B cell (primary cell): ENCODE measurements around the gene XIRP2. TPM values are rescaled to one million over a fixed set of nuclear protein-coding genes. Genes with fewer than 3 reads are reported as not detected.

Experiments
- ATAC-seq: fragments of 200-7000 bp; cut with Tn5 transposase; one replicate; pipeline ENCODE4 v1.10.0; 2021; ENCODE audit warnings: low read depth, mild to moderate bottlenecking, moderate number of reproducible peaks, moderate library complexity
- CTCF ChIA-PET: fragments of 350-600 bp; sonication (Branson Sonifier 250); formaldehyde crosslinking; loops from one replicate; lab custom pipeline; 2021; ENCODE audit warnings: antibody characterized with exemption, inconsistent platforms; lab: Charles Lee
- POLR2A ChIA-PET: fragments of 350-600 bp; sonication (Branson Sonifier 250); formaldehyde crosslinking; loops from one replicate; lab custom pipeline; 2021; ENCODE audit warnings: antibody characterized with exemption; lab: Charles Lee
- DNase-seq: peaks from one replicate; pipeline ENCODE4 v3.0.0; 2013
- H2AFZ ChIP-seq: 2 replicates; pipeline ENCODE4 v1.6.1; 2012; ENCODE audit warnings: mild to moderate bottlenecking, low read depth, low read length; ENCODE audit not compliant: insufficient read depth, poor library complexity, severe bottlenecking
- H3K27ac ChIP-seq, 2 donors: 1 replicate in 1 of 2; 2 replicates in 1 of 2; pipeline ENCODE4 v1.5.1; 2012 to 2013; ENCODE audit warnings: low read length in 2 of 2, mild to moderate bottlenecking in 2 of 2, moderate library complexity in 1 of 2
- H3K27me3 ChIP-seq, 4 experiments: fragments of 200-600 bp in 1 of 4; sonication (generic) in 1 of 4; replicated peaks in 1 of 4; 1 replicate in 2 of 4; 2 replicates in 2 of 4; pipeline versions ENCODE4 v1.6.1 to v1.7.0; 2013 to 2016; ENCODE audit warnings: low read length in 3 of 4, mild to moderate bottlenecking in 2 of 4, mixed read lengths in 1 of 4, moderate library complexity in 1 of 4; ENCODE audit not compliant: insufficient read depth in 4 of 4, control insufficient read depth in 3 of 4; ENCODE audit errors: control extremely low read depth in 1 of 4
- H3K36me3 ChIP-seq, 2 experiments: replicated peaks in 1 of 2; 1 replicate in 1 of 2; 2 replicates in 1 of 2; pipeline versions ENCODE4 v1.6.1 to v1.7.1; 2013; ENCODE audit warnings: low read length in 1 of 2; ENCODE audit not compliant: insufficient read depth in 2 of 2, control insufficient read depth in 1 of 2; ENCODE audit errors: control extremely low read depth in 1 of 2, extremely low read depth in 1 of 2
- H3K4me1 ChIP-seq, 2 donors: fragments of 200-600 bp in 1 of 2; sonication (generic) in 1 of 2; 1 replicate in 1 of 2; 2 replicates in 1 of 2; pipeline versions ENCODE4 v1.5.1 to v1.6.1; 2013 to 2017; ENCODE audit warnings: low read length in 2 of 2; ENCODE audit not compliant: control insufficient read depth in 2 of 2, insufficient read depth in 2 of 2
- H3K4me2 ChIP-seq: replicated peaks from 2 replicates; pipeline ENCODE3; 2012; ENCODE audit warnings: mild to moderate bottlenecking, low read depth, low read length; ENCODE audit not compliant: poor library complexity, severe bottlenecking
- H3K4me3 ChIP-seq, 5 experiments: fragments of 200-600 bp in 1 of 5; sonication (generic) in 1 of 5; 1 replicate in 3 of 5; 2 replicates in 2 of 5; pipeline versions ENCODE4 v1.5.1 to v1.7.0; 2011 to 2016; ENCODE audit warnings: low read length in 4 of 5, mild to moderate bottlenecking in 4 of 5, low read depth in 2 of 5, control low read depth in 1 of 5, moderate library complexity in 1 of 5; ENCODE audit not compliant: insufficient read depth in 1 of 5; ENCODE audit errors: control extremely low read depth in 1 of 5, extremely low read depth in 1 of 5
- H3K79me2 ChIP-seq: fragments of 200-600 bp; sonication (generic); one replicate; pipeline ENCODE4 v1.6.0; 2016; ENCODE audit warnings: low read length; ENCODE audit not compliant: control insufficient read depth, insufficient read depth
- H3K9ac ChIP-seq: fragments of 200-600 bp; sonication (generic); 2 replicates; pipeline ENCODE4 v1.6.1; 2017; ENCODE audit warnings: mild to moderate bottlenecking, low read length, moderate library complexity
- H3K9me3 ChIP-seq, 3 donors: one replicate each; pipeline versions ENCODE4 v1.6.1 to v1.7.1; 2013; ENCODE audit warnings: low read length in 2 of 3; ENCODE audit not compliant: control insufficient read depth in 2 of 3, insufficient read depth in 1 of 3; ENCODE audit errors: control extremely low read depth in 1 of 3
- H4K20me1 ChIP-seq: 2 replicates; pipeline ENCODE4 v1.6.0; 2012; ENCODE audit warnings: mild to moderate bottlenecking, low read length; ENCODE audit not compliant: insufficient read depth, control insufficient read depth, poor library complexity, severe bottlenecking
- H3K27ac Mint-ChIP-seq: one replicate; pipeline ENCODE4 v1.8.0; 2021; ENCODE audit warnings: mixed read lengths
- H3K27me3 Mint-ChIP-seq: one replicate; pipeline ENCODE4 v1.8.0; 2021; ENCODE audit warnings: mixed read lengths
- H3K4me1 Mint-ChIP-seq: one replicate; pipeline ENCODE4 v1.8.0; 2021; ENCODE audit warnings: mixed read lengths
- H3K4me3 Mint-ChIP-seq: one replicate; pipeline ENCODE4 v1.8.0; 2021; ENCODE audit warnings: mixed read lengths
- H3K9me3 Mint-ChIP-seq: one replicate; pipeline ENCODE4 v1.8.0; 2022; ENCODE audit warnings: mixed read lengths; ENCODE audit not compliant: insufficient read depth
- CTCF ChIP-seq: fragments of 200-600 bp; IDR thresholded peaks from one replicate; pipeline ENCODE4 v1.8.0; 2022; ENCODE audit warnings: antibody characterized with exemption, mild to moderate bottlenecking
- EZH2 ChIP-seq: IDR thresholded peaks from 2 replicates; pipeline ENCODE4 v1.6.1; 2012; ENCODE audit warnings: borderline replicate concordance, low read depth, mild to moderate bottlenecking, moderate library complexity, low read length; ENCODE audit not compliant: insufficient read depth, poor library complexity, severe bottlenecking
- WGBS: methylation state at CpG from one replicate; pipeline ENCODE4 v1.1.5; 2013; ENCODE audit warnings: missing lambda C conversion rate; ENCODE audit not compliant: insufficient coverage; 5-methylcytosine and 5-hydroxymethylcytosine counted together
- intact Hi-C: fragments of 100-400 bp; cut with micrococcal nuclease; formaldehyde crosslinking; loops from one replicate; pipeline ENCODE4 v1.10.0; 2022
- polyA plus RNA-seq: library from polyadenylated mRNA; depleted of rRNA; stranded (reverse); fragments of >200 nt; gene quantifications from 2 replicates; pipeline ENCODE4 v1.2.3, GENCODE V29; 2012
- total RNA-seq, 2 donors: library from RNA; stranded (reverse); fragments of 120-200 nt in 1 of 2; gene quantifications; 1 replicate in 1 of 2; 2 replicates in 1 of 2; pipeline versions ENCODE4 v1.2.3 to v1.2.4, GENCODE V29; 2013 to 2022

XIRP2 gene
- total and polyA plus RNA-seq, 2 donors (not counting 1 experiment from before 2014, with no cell fraction given), result not detected

- ATAC-seq (no peak), DNase-seq (no peak)
- Mint-ChIP-seq H3K4me3 (no peak overlapping the region), H3K4me1 (no peaks in the 10 kb centered on the region), H3K9me3 (no peaks in the 10 kb centered on the region), H3K27ac (no peak overlapping the region), H3K27me3 (no peaks in the 10 kb centered on the region)
- POLR2A ChIA-PET, result no interaction called here
- no CpG with 5 or more reads among the region's 2 CpGs for WGBS
- Histone ChIP-seq H3K4me2 (no peak overlapping the region), H3K27me3 (no peaks in the 10 kb centered on the region), H2AFZ (no peak overlapping the region), H3K9ac (no peak overlapping the region), H3K4me3 (no peak overlapping the region), H3K79me2 (no peaks in the 10 kb centered on the region), H4K20me1 (no peaks in the 10 kb centered on the region), H3K4me1 (no peaks in the 10 kb centered on the region), H3K27ac (no peak overlapping the region), H3K36me3 (no peaks in the 10 kb centered on the region), H3K9me3 (no peaks in the 10 kb centered on the region)
- CTCF ChIA-PET, result no interaction called here
- intact Hi-C loops, result no loop called here
- TF ChIP-seq CTCF (no peak), EZH2 (no peak)
These were observed 3.4 kb downstream of the XIRP2 start for GRCh38 chr2:166891727-166892126.

DNA sequence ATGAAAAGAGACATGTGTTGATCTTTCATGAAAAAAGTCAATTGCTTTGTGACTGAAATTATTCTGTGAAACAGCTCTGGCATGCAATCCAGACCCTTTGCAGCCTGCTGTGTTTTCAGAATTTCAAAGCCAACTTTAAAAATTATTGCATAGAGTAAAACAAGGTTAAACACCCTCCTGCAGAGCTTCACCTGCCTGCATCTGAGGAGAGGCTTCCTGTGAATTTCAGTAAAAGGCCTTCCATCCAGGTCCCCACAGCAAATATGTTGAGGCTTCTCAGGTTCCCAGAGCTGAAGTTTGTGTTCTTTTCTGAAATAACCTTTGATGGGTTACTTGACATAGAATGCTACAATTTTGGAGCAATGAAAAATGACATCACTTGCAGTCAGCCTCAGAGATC is 4.1 kb downstream of the XIRP2 start:
- DNase-seq, result no peak
- Histone ChIP-seq H3K79me2 (no peaks in the 10 kb centered on the region), H3K27ac (no peak overlapping the region), H3K27me3 (no peaks in the 10 kb centered on the region), H4K20me1 (no peaks in the 10 kb centered on the region), H3K4me3 (no peak overlapping the region), H3K4me1 (no peaks in the 10 kb centered on the region), H3K36me3 (no peaks in the 10 kb centered on the region), H3K9me3 (no peaks in the 10 kb centered on the region), H3K4me2 (no peak overlapping the region), H2AFZ (no peak overlapping the region), H3K9ac (no peak overlapping the region)
- no peak overlapping the region for H3K4me3 Mint-ChIP-seq
- H3K4me1 Mint-ChIP-seq, result no peaks in the 10 kb centered on the region
- CTCF ChIA-PET, result interaction anchor here (0.7 kb wide), 1 partner anchor 72 kb away, joined by 3 read pairs; no protein-coding TSS in a partner anchor
- POLR2A ChIA-PET, result no interaction called here
- H3K9me3 Mint-ChIP-seq, result no peaks in the 10 kb centered on the region
- no peak overlapping the region for H3K27ac Mint-ChIP-seq
- H3K27me3 Mint-ChIP-seq, result no peaks in the 10 kb centered on the region
- no peak for ATAC-seq
- TF ChIP-seq CTCF (no peak), EZH2 (no peak)
- intact Hi-C loops, result no loop called here
